HG02938 (cell line): Measurements from ENCODE around the gene PCDH17.

ENCODE experiments used
- ATAC-seq: cut with Tn5 transposase; IDR thresholded peaks from one replicate; pipeline ENCODE4 v1.9.1; 2021; ENCODE audit warnings: mild to moderate bottlenecking, moderate library complexity; ENCODE audit not compliant: unreplicated experiment

The PCDH17 gene, protein sequence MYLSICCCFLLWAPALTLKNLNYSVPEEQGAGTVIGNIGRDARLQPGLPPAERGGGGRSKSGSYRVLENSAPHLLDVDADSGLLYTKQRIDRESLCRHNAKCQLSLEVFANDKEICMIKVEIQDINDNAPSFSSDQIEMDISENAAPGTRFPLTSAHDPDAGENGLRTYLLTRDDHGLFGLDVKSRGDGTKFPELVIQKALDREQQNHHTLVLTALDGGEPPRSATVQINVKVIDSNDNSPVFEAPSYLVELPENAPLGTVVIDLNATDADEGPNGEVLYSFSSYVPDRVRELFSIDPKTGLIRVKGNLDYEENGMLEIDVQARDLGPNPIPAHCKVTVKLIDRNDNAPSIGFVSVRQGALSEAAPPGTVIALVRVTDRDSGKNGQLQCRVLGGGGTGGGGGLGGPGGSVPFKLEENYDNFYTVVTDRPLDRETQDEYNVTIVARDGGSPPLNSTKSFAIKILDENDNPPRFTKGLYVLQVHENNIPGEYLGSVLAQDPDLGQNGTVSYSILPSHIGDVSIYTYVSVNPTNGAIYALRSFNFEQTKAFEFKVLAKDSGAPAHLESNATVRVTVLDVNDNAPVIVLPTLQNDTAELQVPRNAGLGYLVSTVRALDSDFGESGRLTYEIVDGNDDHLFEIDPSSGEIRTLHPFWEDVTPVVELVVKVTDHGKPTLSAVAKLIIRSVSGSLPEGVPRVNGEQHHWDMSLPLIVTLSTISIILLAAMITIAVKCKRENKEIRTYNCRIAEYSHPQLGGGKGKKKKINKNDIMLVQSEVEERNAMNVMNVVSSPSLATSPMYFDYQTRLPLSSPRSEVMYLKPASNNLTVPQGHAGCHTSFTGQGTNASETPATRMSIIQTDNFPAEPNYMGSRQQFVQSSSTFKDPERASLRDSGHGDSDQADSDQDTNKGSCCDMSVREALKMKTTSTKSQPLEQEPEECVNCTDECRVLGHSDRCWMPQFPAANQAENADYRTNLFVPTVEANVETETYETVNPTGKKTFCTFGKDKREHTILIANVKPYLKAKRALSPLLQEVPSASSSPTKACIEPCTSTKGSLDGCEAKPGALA (N-terminal part only)

DNA sequence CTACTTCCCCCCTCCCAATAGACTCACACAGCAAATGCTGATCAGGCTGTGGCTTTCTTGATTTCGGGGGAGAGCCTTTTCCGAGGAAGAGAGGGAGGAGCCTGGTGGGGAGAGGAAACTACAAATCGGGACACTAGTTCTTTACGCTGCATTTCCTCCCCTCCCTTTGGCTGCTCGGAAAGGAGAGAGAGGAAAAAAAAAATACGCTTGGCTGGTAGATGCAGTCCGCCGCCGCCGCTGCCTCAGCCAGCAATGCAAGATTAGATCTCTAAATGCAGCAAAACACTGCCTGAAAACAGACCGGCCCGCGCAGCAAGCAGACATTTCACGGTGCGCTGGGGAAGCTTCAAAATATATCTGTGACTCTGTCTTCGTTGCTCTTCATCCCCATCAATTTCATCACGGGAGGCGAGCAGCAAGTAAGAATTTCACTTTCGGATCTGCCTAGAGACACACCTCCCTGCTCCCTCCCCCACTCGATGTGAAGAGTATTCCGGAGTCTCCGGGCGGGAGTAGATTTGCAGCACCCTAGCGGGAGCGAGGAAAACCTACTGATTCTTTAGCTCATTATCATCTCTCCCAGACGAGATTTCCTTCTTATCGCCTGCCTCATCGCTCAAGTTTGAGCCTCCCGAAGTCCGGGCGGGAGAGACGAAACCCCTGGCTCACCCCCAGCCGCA lies at the start of gene PCDH17:
TSS of gene PCDH17 (plus strand) at position 149 of the 680 bp plus-strand sequence. CDS start 803 bp downstream, outside the sequence.
- ATAC-seq = no peak

DNA sequence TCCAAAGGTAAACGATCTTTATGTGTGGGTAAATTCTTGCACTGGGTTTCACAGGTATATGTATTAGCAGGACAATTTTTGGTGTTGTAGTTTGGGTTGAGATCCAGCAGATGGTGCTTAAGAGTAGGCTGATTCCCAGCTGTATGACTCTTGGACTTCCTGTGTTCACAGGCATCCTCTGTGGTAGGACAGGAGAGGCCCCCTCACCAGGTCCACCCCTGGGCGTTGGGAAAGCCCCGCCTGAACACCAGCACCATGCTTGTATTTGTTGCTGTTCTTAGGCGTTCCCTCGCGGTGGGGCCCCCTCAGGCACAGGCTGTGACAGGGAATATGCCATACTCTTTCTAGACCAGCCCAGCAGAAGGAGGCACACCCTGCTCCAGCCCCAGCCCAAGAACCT lies 49.5 kb upstream of the PCDH17 start:
- ATAC-seq = no peak

DNA sequence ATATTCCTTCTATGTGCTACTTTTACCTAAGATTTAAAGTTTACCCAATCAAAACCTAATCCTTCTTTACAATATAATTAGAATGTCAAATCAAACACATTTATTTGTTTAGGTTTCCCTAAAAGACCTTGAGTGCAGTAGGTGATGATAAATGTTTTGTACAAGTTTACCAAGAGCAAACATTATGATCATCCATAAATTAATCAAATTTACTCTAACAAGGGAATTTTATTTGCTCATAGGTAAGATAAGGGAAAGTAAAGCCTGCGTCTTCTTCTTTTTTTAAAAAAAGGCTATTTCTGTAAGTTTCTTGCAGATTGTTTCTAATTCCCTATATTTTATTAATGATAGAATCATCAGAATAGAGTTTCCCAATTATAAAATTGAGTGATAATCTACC lies 48.0 kb upstream of the PCDH17 start:
- no peak for ATAC-seq

DNA sequence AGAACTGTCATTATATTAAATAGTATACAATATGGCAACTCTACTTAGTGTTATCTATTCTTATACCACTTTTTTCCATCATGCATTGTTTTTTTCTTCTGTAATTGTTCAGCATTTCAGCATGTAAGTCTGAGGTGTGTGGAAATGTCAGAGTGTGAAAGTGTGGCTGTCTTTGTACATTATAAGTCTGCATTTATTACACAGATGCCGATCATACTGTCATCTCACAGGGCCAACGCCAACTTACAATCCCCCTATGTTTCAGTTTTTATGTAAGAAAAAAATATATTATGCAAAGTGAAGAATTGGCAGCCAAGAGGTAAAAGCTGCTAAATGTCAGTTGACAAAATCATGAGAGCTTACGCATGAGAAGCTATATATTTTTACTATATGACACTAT lies 42.9 kb upstream of the PCDH17 start:
- ATAC-seq = no peak

DNA sequence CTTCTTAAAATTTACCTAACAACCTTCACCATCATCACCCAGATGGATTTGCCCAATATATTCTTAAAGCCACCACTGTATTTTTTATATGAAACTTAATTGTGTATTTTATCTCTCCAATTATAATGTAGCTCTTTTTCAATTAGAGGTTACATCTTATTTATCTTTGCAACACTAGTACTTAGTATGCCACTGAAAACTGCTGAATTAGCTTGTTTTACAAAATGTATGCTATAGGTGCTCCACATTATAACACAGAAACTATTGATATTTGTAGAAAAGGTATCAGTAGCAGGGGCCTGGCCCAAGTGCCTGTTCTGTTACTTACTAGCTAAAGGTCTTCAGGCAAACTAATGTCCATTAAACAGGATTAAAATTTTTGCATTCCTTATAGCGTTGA lies 35.8 kb upstream of the PCDH17 start:
- ATAC-seq = no peak

DNA sequence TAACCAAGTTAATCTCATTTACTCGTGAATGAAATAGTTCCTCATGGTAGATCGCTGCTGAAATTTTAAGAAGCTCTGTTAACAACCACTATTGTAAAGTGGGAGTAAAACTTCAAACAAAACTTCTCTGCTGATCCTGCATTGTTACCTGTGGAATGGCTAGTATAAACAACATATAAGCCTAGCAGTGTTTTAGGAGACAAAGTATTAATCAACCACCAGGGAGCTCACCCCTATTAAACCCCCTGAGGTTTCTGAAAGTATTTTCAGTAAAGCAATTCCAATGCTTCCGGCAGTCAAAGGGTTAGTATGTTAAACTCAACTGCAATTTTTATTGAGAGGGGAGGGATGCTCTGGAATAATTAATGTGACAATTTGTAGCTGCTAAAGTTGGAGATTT lies 30.0 kb upstream of the PCDH17 start:
- ATAC-seq = no peak

DNA sequence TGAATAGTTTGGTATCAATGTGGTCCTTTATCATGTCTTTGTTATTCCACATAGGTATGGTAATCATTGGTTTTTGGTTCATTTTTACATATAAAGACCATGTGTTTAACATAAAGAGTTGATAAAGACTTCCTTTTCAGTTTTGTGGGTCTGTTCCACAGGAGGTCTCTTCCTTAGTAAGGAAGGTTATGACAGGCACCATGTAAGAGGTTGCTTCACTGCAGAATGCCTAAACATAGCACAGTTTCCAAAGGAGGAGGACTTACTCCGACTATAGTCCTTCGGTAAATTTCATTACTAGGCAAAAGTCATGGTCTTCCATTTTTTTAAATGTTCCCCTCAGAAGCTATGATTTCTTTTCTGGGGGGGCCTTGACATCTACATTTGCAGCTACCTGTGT lies 27.1 kb upstream of the PCDH17 start:
- ATAC-seq = no peak

DNA sequence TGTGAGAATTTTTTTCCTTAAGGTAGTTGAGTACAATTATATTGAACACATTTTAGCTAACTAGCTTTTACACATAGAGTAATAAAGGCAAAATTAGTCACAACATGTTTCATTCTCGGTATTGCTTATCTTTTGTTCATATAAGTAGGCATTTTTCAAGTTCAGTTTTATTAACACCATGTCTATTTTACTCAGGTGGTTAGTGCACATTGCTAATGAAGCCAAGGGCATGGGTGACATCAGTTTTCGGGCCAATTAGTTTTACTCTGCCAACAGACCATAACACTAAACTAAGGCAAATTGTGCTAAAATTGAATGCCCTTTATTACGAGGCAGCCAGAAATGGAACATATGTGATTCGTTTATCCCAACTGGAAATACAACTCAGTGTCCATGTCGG lies 19.6 kb upstream of the PCDH17 start:
- ATAC-seq = no peak

DNA sequence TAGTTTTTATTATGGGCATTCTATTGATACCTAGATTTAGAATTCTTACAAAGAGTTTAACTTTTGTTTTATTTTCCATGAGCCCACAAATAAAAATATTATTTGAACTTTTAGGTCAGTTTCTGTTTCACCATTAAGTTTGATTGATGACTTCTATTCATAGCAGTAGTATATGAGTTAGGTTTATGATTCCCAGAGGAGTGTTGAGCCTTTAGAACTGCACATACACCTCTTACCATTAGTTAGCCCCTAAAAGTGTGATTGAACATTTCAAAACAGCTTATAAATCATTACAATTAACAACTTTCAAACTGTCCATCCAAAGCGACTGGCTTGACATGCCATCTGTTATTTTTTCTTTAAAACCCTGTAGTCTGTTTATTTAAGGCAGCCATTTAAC lies 19.0 kb upstream of the PCDH17 start:
- no peak for ATAC-seq

DNA sequence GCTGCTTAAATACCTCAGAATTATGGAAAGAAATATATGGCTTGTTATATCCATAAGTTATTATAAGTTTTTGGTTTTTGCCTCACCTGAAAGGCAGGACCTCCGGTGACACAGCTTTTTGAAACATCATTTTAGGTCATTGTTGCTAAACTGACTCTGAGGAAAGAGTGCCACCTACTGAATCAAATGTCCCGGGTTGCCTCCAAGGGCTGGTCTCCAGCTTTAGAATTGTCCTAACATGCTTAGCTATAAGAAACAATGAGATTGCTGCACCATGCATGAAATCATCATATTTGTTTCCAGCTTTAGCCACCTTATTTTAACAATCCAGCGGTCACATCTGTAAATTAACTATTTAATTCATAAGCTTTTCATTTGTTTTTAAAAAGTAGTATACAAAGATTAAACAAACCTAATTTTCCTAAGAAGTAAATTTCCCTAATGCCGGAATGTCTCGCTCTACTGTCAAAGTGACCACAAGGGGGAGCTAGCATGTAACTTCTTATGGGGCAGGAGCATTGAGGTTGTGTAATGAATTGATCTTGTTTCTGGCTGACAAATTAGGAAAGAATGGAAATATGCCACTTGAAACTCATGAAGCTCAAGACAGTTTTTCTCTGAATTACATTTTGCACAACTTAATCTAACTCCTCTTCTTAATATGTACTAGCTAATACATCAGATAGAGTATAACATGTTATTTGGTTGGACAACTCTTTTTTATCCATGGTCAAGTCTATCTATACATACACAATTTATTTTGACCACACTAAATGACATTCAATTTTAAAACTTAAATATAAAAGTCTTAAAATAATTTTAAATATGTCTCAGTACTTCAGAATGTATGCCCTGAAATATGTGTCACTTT lies 6.7 kb upstream of the PCDH17 start:
- no peak for ATAC-seq

DNA sequence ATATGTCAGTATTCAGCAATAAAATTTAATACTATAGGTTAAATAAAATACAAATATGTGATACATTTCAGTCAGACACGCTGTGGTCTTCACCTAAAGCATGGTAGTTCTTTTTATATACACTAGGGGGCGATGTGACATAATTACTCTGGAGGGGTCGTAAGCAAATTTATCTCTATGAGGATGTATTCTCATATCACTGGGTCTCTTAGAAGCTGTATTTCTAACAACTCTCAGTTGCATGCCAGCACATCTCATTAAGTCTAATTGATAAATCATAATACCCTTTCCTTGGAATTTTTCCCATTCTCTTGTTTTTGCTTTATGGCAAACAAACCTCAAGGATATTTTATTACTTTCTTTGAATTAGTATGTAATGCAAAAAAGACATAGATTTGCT lies 3.9 kb upstream of the PCDH17 start:
- peak; percentile 42 for ATAC-seq

DNA sequence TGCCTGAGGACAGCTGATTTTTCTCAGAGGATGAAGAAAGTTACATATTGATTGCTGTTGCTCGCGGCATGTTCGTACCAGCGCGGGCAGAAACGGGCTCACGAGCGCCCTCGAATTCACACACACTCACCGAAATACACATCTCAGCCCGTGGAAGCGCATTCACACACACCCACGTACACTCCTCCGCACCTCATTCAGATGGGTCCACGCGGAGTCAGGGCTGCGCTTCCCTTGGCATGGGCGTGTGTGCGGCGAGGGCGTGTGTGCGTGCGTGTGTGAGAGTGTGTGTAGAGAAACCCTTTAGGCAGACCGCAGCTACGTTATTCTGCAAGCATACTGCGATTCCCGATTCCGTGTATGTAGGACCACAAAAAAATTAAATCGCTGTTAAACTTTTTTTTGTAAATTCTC lies 2.1 kb upstream of the PCDH17 start:
- no peak for ATAC-seq

DNA sequence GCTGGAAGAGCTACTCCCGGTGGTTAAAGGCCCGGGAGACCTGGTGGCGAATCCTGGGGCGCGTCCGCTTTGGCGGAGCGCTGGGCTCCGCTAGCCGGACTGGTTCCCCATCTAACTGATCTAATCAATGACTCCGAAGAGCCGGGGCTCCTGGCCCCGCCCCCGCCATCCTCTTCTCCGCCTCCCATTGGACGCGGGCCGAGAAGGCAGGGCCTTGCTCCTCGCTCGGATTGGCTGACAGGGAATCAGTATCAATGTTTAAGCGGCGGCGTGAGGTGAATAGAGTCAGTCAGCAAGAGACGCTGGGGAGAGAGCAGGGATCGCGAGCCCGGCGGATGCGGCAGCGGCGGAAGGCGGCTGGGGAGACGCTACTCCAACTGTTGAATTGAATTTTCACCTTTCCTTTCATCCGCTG lies 1.7 kb upstream of the PCDH17 start:
- no peak for ATAC-seq

DNA sequence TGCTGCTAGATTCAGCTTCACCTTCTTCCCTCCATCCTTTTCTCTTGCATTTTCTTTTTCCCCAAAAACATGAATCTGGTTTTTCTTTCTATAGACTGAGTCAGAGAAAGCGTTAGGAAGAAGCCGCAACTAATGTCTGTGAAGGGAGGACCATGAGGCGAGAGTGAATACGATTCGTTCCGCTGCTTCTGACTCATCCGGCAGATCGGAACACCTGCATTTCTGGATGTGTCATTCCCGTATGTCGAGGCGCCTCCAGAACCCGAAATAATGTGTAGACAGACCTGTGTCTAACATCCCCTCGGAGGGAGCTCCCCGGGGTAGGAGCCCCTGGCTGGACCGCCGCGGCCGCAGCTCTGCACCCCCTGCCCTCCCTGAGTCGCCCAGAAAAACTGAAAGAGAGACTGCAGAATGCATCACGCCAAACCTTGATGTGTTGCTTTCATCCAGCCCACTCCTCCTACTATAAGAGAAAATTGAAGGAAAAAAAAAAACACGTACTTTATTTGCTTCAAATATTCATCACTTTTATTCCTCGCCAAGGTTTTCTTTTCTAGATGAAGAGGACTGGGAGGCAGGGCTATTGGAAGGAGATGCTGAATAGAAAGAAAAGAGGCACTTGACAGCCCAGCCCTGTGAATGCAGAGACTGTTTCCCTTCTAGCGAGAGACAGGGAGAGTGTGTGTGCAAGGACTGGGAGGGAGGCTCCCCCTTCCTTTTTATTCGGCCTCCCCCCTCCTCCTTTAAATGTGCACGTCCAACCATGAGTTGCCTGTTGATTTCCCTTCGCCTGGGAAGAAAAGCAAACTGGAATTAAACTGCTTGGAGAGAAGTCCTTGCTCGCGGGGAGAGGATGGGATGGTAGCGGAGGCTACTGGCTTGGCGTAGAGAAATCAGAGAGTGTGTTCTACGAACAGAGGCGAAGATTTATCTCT lies 616 bp upstream of the PCDH17 start:
- no peak for ATAC-seq

DNA sequence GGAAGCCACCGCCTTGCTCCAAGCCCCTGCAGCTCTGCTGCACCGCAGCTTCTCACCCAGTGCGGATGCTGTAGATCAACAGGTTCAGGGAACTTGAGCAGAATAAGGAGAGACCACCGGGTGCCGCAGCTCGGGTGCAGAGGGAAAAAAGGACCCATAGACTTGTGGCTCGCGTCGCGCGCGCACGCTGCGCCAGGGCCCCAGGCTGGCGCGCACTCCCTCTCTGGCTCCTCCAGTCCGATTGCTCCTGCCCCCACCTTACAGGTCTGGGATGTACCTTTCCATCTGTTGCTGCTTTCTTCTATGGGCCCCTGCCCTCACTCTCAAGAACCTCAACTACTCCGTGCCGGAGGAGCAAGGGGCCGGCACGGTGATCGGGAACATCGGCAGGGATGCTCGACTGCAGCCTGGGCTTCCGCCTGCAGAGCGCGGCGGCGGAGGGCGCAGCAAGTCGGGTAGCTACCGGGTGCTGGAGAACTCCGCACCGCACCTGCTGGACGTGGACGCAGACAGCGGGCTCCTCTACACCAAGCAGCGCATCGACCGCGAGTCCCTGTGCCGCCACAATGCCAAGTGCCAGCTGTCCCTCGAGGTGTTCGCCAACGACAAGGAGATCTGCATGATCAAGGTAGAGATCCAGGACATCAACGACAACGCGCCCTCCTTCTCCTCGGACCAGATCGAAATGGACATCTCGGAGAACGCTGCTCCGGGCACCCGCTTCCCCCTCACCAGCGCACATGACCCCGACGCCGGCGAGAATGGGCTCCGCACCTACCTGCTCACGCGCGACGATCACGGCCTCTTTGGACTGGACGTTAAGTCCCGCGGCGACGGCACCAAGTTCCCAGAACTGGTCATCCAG lies 964 bp downstream of the PCDH17 start:
- ATAC-seq = no peak

DNA sequence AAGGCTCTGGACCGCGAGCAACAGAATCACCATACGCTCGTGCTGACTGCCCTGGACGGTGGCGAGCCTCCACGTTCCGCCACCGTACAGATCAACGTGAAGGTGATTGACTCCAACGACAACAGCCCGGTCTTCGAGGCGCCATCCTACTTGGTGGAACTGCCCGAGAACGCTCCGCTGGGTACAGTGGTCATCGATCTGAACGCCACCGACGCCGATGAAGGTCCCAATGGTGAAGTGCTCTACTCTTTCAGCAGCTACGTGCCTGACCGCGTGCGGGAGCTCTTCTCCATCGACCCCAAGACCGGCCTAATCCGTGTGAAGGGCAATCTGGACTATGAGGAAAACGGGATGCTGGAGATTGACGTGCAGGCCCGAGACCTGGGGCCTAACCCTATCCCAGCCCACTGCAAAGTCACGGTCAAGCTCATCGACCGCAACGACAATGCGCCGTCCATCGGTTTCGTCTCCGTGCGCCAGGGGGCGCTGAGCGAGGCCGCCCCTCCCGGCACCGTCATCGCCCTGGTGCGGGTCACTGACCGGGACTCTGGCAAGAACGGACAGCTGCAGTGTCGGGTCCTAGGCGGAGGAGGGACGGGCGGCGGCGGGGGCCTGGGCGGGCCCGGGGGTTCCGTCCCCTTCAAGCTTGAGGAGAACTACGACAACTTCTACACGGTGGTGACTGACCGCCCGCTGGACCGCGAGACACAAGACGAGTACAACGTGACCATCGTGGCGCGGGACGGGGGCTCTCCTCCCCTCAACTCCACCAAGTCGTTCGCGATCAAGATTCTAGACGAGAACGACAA lies 1.8 kb downstream of the PCDH17 start:
- no peak for ATAC-seq
